H9 (cell line): ENCODE data around the gene CTNNA3. TPM values are rescaled to one million over a fixed set of nuclear protein-coding genes. Genes with fewer than 3 reads are reported as not detected.

Source experiments
- DNase-seq: peaks from one replicate; pipeline ENCODE4 v3.0.0-alpha.2; 2017
- H2AFZ ChIP-seq: one replicate; pipeline ENCODE4 v1.6.1; 2013; ENCODE audit warnings: mild to moderate bottlenecking, low read length, control low read depth, moderate library complexity
- H2AK5ac ChIP-seq: 2 replicates; pipeline ENCODE4 v1.6.1; 2013; ENCODE audit warnings: low read length, control low read depth, mixed read lengths; ENCODE audit not compliant: insufficient read length
- H2BK120ac ChIP-seq: one replicate; pipeline ENCODE4 v1.6.1; 2013; ENCODE audit warnings: low read depth, mild to moderate bottlenecking, low read length, control low read depth, inconsistent platforms; ENCODE audit not compliant: poor library complexity, severe bottlenecking
- H2BK12ac ChIP-seq: 2 replicates; pipeline ENCODE4 v1.6.1; 2013; ENCODE audit warnings: low read length, control low read depth, mixed read lengths, low read depth; ENCODE audit not compliant: insufficient read length
- H2BK15ac ChIP-seq: 2 replicates; pipeline ENCODE4 v1.6.1; 2013; ENCODE audit warnings: low read depth, low read length, control low read depth
- H2BK20ac ChIP-seq: one replicate; pipeline ENCODE4 v1.6.1; 2013; ENCODE audit warnings: low read depth, mild to moderate bottlenecking, low read length, control low read depth, inconsistent platforms; ENCODE audit not compliant: poor library complexity, severe bottlenecking
- H2BK5ac ChIP-seq: 2 replicates; pipeline ENCODE4 v1.6.1; 2013; ENCODE audit warnings: low read length, control low read depth, mixed read lengths; ENCODE audit not compliant: insufficient read length
- H3K14ac ChIP-seq: 2 replicates; pipeline ENCODE4 v1.6.1; 2013; ENCODE audit warnings: low read length, control low read depth; ENCODE audit not compliant: insufficient read depth
- H3K18ac ChIP-seq: 2 replicates; pipeline ENCODE4 v1.6.1; 2013; ENCODE audit warnings: low read depth, mild to moderate bottlenecking, mixed read lengths, low read length, control low read depth; ENCODE audit not compliant: insufficient read length
- H3K23ac ChIP-seq: 2 replicates; pipeline ENCODE4 v1.6.1; 2013; ENCODE audit warnings: low read length, control low read depth, mixed read lengths, low read depth; ENCODE audit not compliant: insufficient read length
- H3K23me2 ChIP-seq: 2 replicates; pipeline ENCODE4 v1.6.1; 2013; ENCODE audit warnings: low read depth, mild to moderate bottlenecking, mixed read lengths, low read length, control low read depth; ENCODE audit not compliant: insufficient read length, poor library complexity, severe bottlenecking
- H3K27ac ChIP-seq: 2 replicates; pipeline ENCODE4 v1.5.1; 2013; ENCODE audit warnings: low read length, control low read depth, mixed read lengths, low read depth; ENCODE audit not compliant: insufficient read length
- H3K27me3 ChIP-seq: 2 replicates; pipeline ENCODE4 v1.6.1; 2013; ENCODE audit warnings: low read length, control low read depth, inconsistent platforms; ENCODE audit not compliant: insufficient read depth
- H3K4ac ChIP-seq: 2 replicates; pipeline ENCODE4 v1.6.1; 2013; ENCODE audit warnings: low read depth, mild to moderate bottlenecking, control low read depth, inconsistent platforms, low read length, moderate library complexity
- H3K4me1 ChIP-seq: 2 replicates; pipeline ENCODE4 v1.6.1; 2013; ENCODE audit warnings: low read length, control low read depth, inconsistent platforms; ENCODE audit not compliant: insufficient read depth
- H3K4me2 ChIP-seq: 2 replicates; pipeline ENCODE4 v1.6.1; 2013; ENCODE audit warnings: low read length, control low read depth, mixed read lengths; ENCODE audit not compliant: insufficient read length, insufficient read depth
- H3K56ac ChIP-seq: 2 replicates; pipeline ENCODE4 v1.6.1; 2013; ENCODE audit warnings: low read depth, mild to moderate bottlenecking, mixed read lengths, low read length, control low read depth; ENCODE audit not compliant: insufficient read length
- H3K79me1 ChIP-seq: 2 replicates; pipeline ENCODE4 v1.6.1; 2013; ENCODE audit warnings: low read depth, mild to moderate bottlenecking, moderate library complexity, low read length, control low read depth, inconsistent platforms; ENCODE audit not compliant: insufficient read depth, poor library complexity, severe bottlenecking
- H3K79me2 ChIP-seq: 2 replicates; pipeline ENCODE4 v1.6.1; 2013; ENCODE audit warnings: low read length, control low read depth, inconsistent platforms; ENCODE audit not compliant: insufficient read depth
- H3K9ac ChIP-seq: 2 replicates; pipeline ENCODE4 v1.6.1; 2013; ENCODE audit warnings: low read length, control low read depth, mixed read lengths; ENCODE audit not compliant: insufficient read length; ENCODE audit errors: extremely low read depth
- H3K9me3 ChIP-seq: one replicate; pipeline ENCODE4 v1.6.1; 2013; ENCODE audit warnings: low read depth, low read length, inconsistent platforms; ENCODE audit not compliant: control insufficient read depth
- H3T11ph ChIP-seq: one replicate; pipeline ENCODE4 v1.6.1; 2013; ENCODE audit warnings: mild to moderate bottlenecking, low read length, control low read depth, inconsistent platforms
- H4K20me1 ChIP-seq: one replicate; pipeline ENCODE4 v1.6.1; 2013; ENCODE audit not compliant: control insufficient read depth, insufficient read length, insufficient read depth
- H4K5ac ChIP-seq: 2 replicates; pipeline ENCODE4 v1.6.1; 2013; ENCODE audit warnings: low read depth, mild to moderate bottlenecking, mixed read lengths, low read length, control low read depth; ENCODE audit not compliant: insufficient read length
- H4K8ac ChIP-seq: replicated peaks from 2 replicates; pipeline ENCODE4 v1.6.1; 2013; ENCODE audit warnings: low read length, control low read depth, mixed read lengths, low read depth; ENCODE audit not compliant: insufficient read length
- H4K91ac ChIP-seq: 2 replicates; pipeline ENCODE4 v1.6.1; 2013; ENCODE audit warnings: low read depth, mild to moderate bottlenecking, moderate library complexity, mixed read lengths, low read length, control low read depth; ENCODE audit not compliant: insufficient read length
- H3K27ac Mint-ChIP-seq, 3 experiments: 2 replicates in 2 of 3; 3 replicates in 1 of 3; pipeline ENCODE4 v1.8.0; 2020 to 2021; ENCODE audit warnings: mixed read lengths in 3 of 3, mild to moderate bottlenecking in 1 of 3, moderate library complexity in 1 of 3
- H3K27me3 Mint-ChIP-seq: 2 replicates; pipeline ENCODE4 v1.8.0; 2021; ENCODE audit warnings: low read depth, mild to moderate bottlenecking, moderate library complexity, mixed read lengths
- H3K36me3 Mint-ChIP-seq, 3 experiments: 2 replicates in 2 of 3; 3 replicates in 1 of 3; pipeline ENCODE4 v1.8.0; 2020 to 2021; ENCODE audit warnings: low read depth in 3 of 3, mixed read lengths in 3 of 3; ENCODE audit not compliant: insufficient read depth in 1 of 3
- H3K4me1 Mint-ChIP-seq, 2 experiments: 2 replicates each; pipeline ENCODE4 v1.8.0; 2020; ENCODE audit warnings: mixed read lengths in 2 of 2
- H3K4me3 Mint-ChIP-seq, 2 experiments: 2 replicates in 1 of 2; 3 replicates in 1 of 2; pipeline ENCODE4 v1.8.0; 2020 to 2021; ENCODE audit warnings: mild to moderate bottlenecking in 2 of 2, mixed read lengths in 2 of 2, moderate library complexity in 1 of 2
- H3K9me3 Mint-ChIP-seq, 2 experiments: 2 replicates in 1 of 2; 3 replicates in 1 of 2; pipeline ENCODE4 v1.8.0; 2020; ENCODE audit warnings: mild to moderate bottlenecking in 2 of 2, mixed read lengths in 2 of 2, moderate library complexity in 1 of 2
- WGBS: extraction: QIAGEN DNeasy Blood & Tissue Kit; methylation state at CpG from one replicate; pipeline ENCODE4 v1.1.7; 2013; ENCODE audit warnings: missing lambda C conversion rate, low lambda C conversion rate, mixed read lengths; ENCODE audit not compliant: insufficient read length; ENCODE audit errors: extremely low coverage; 5-methylcytosine and 5-hydroxymethylcytosine counted together
- total RNA-seq: library from RNA; stranded (reverse); gene quantifications from 2 replicates; pipeline ENCODE4 v1.2.1, GENCODE V29; 2021
- TF ChIP-seq, protein P1 (sequence below): fragments of 200-600 bp; sonication (generic); conservative IDR thresholded peaks from 3 replicates; pipeline ENCODE4 v1.8.0; 2021; ENCODE audit warnings: antibody characterized with exemption, mild to moderate bottlenecking

The CTNNA3 gene
- total RNA-seq, 1 experiment from 2014 or later, result 3.3 TPM

DNA sequence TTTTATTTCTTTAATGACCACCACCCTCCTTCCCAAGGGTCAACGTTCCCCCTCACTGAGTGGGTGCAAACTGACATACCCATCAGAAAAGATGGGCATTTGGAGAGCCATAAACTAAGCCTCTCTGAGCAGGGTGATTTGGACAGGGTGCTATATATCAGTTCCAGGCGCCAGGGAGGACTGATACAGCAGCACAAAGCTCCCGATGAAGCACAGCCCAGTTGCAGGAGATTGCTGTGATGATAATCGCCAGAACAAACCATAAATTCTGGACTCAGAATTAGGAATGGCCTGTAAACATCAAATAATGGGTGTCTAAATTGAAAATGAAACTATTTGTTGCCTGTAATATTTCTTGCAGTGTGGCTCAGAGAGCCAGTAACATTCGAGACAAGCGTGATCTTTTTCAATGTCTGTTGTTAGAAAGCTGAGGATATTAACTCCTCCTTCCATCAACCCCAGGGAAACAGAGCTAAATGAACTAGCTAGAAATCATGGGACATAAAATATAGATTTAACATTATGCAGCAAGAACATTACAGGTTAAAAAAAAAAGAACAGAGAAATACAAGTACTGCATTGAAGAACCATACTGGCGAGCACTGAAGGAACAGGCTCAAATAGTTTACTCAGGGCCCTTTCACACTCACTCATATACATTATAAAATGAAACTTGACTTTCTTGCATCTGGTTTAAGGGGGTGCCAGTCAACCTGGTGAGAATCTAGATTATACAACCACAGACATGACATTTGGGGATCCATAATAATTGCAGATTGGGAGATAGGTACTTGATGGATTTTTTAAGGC is 907.6 kb downstream of the CTNNA3 start:
- H3K18ac ChIP-seq, result no peak overlapping the region
- H3K36me3 Mint-ChIP-seq, result no peaks in the 10 kb centered on the region

More for the DNA sequence above, 907.6 kb downstream of the CTNNA3 start:
- no peak overlapping the region for H3K27ac Mint-ChIP-seq
- H4K5ac ChIP-seq, result no peak overlapping the region
- no peak overlapping the region for H4K91ac ChIP-seq
- no peak overlapping the region for H3K4me3 Mint-ChIP-seq
- H2AFZ ChIP-seq, result no peak overlapping the region
- H3K9me3 Mint-ChIP-seq, result no peaks in the 10 kb centered on the region
- no peak overlapping the region for H3K4me2 ChIP-seq
- no peak overlapping the region for H4K8ac ChIP-seq
- no peak overlapping the region for H3K56ac ChIP-seq
- H2BK15ac ChIP-seq, result no peak overlapping the region
- no peak overlapping the region for H2BK12ac ChIP-seq
- TF ChIP-seq, protein P1, sequence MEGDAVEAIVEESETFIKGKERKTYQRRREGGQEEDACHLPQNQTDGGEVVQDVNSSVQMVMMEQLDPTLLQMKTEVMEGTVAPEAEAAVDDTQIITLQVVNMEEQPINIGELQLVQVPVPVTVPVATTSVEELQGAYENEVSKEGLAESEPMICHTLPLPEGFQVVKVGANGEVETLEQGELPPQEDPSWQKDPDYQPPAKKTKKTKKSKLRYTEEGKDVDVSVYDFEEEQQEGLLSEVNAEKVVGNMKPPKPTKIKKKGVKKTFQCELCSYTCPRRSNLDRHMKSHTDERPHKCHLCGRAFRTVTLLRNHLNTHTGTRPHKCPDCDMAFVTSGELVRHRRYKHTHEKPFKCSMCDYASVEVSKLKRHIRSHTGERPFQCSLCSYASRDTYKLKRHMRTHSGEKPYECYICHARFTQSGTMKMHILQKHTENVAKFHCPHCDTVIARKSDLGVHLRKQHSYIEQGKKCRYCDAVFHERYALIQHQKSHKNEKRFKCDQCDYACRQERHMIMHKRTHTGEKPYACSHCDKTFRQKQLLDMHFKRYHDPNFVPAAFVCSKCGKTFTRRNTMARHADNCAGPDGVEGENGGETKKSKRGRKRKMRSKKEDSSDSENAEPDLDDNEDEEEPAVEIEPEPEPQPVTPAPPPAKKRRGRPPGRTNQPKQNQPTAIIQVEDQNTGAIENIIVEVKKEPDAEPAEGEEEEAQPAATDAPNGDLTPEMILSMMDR, result no peak
- no peaks in the 10 kb centered on the region for H3K79me1 ChIP-seq
- no peak for DNase-seq
- no peaks in the 10 kb centered on the region for H3K4me1 ChIP-seq
- no peaks in the 10 kb centered on the region for H3K9me3 ChIP-seq
- no peak overlapping the region for H2BK5ac ChIP-seq
- no peak overlapping the region for H3K27ac ChIP-seq
- no peak overlapping the region for H2BK120ac ChIP-seq
- no peaks in the 10 kb centered on the region for H4K20me1 ChIP-seq
- WGBS, result no CpG with 5 or more reads among the region's 7 CpGs
- no peaks in the 10 kb centered on the region for H3K27me3 ChIP-seq
- no peaks in the 10 kb centered on the region for H3K27me3 Mint-ChIP-seq
- no peak overlapping the region for H3T11ph ChIP-seq
- H3K23ac ChIP-seq, result no peak overlapping the region
- no peaks in the 10 kb centered on the region for H3K79me2 ChIP-seq
- peaks cover 2 to 4% of the 10 kb centered on the region in 2 experiments; a peak in 1 of 4 replicates for H3K4me1 Mint-ChIP-seq
- no peak overlapping the region for H3K9ac ChIP-seq
- no peak overlapping the region for H3K4ac ChIP-seq
- no peak overlapping the region for H2AK5ac ChIP-seq
- no peak overlapping the region for H3K14ac ChIP-seq
- H2BK20ac ChIP-seq, result no peak overlapping the region
- no peaks in the 10 kb centered on the region for H3K23me2 ChIP-seq
